Prostate gland (tissue), 2 donors: ENCODE data around the gene CDH13. TPM values are rescaled to one million over a fixed set of nuclear protein-coding genes. Genes with fewer than 3 reads are reported as not detected.

Experiments
- DNase-seq: peaks from one replicate; pipeline ENCODE4 v3.0.0-alpha.2; 2019; ENCODE audit warnings: low spot score
- H3K27ac ChIP-seq, 2 donors: fragments of 200-600 bp; sonication (generic); 2 replicates each; pipeline ENCODE4 v1.5.1; 2017 to 2019
- H3K27me3 ChIP-seq: fragments of 200-600 bp; sonication (generic); replicated peaks from 2 replicates; pipeline ENCODE4 v1.5.1; 2019; ENCODE audit not compliant: insufficient read depth
- H3K36me3 ChIP-seq, 2 donors: fragments of 200-600 bp; sonication (generic); 1 replicate in 1 of 2; 2 replicates in 1 of 2; pipeline versions ENCODE4 v1.5.1 to v1.8.1; 2017 to 2019
- H3K4me1 ChIP-seq: fragments of 200-600 bp; sonication (generic); replicated peaks from 2 replicates; pipeline ENCODE4 v1.5.1; 2019
- H3K4me3 ChIP-seq, 2 donors: fragments of 200-600 bp; sonication (generic); 2 replicates each; pipeline ENCODE4 v1.5.1; 2017 to 2019
- H3K9me3 ChIP-seq: fragments of 200-600 bp; sonication (generic); 2 replicates; pipeline ENCODE4 v1.5.1; 2017
- POLR2A ChIP-seq: fragments of 450-650 bp; IDR thresholded peaks from one replicate; pipeline ENCODE4 v1.6.1; 2016; ENCODE audit warnings: antibody characterized with exemption, mild to moderate bottlenecking
- POLR2AphosphoS5 ChIP-seq: sonication (generic); formaldehyde crosslinking; IDR thresholded peaks from one replicate; pipeline ENCODE4 v1.6.1; 2017; ENCODE audit warnings: antibody characterized with exemption
- WGBS: methylation state at CpG from one replicate; pipeline ENCODE4 v1.1.5; 2018; 5-methylcytosine and 5-hydroxymethylcytosine counted together
- intact Hi-C: fragments of 100-400 bp; cut with DNase I; formaldehyde crosslinking; loops from one replicate; pipeline ENCODE4 v1.14.2; 2022
- total RNA-seq, 2 donors: library from RNA; depleted of rRNA; stranded (reverse); fragments of >200 nt; gene quantifications; one replicate each; pipeline ENCODE4 v1.1.0, GENCODE V29; 2016
- TF ChIP-seq, protein P1 (sequence below), 4 experiments: fragments of 200-600 bp in 2 of 4; fragments of 450-650 bp in 2 of 4; sonication (generic) in 2 of 4; IDR thresholded peaks; 1 replicate in 3 of 4; 2 replicates in 1 of 4; pipeline ENCODE4 v1.5.1; 2016 to 2019; ENCODE audit warnings: antibody characterized with exemption in 4 of 4, mild to moderate bottlenecking in 2 of 4, moderate library complexity in 2 of 4

The CDH13 gene
- total RNA-seq, 2 donors from 2014 or later, result 20.6 to 23.0 TPM

- Histone ChIP-seq H3K27me3 (no peaks in the 10 kb centered on the region), H3K36me3 (no peaks in the 10 kb centered on the region), H3K9me3 (no peaks in the 10 kb centered on the region), H3K4me1 (no peaks in the 10 kb centered on the region), H3K4me3 (no peak overlapping the region), H3K27ac (no peak overlapping the region)
- 83% methylated on average over 8 of the region's 8 CpGs for WGBS
- intact Hi-C loops, result no loop called here
- DNase-seq, result no peak
- no peak for TF ChIP-seq POLR2A
- TF ChIP-seq, protein P1, sequence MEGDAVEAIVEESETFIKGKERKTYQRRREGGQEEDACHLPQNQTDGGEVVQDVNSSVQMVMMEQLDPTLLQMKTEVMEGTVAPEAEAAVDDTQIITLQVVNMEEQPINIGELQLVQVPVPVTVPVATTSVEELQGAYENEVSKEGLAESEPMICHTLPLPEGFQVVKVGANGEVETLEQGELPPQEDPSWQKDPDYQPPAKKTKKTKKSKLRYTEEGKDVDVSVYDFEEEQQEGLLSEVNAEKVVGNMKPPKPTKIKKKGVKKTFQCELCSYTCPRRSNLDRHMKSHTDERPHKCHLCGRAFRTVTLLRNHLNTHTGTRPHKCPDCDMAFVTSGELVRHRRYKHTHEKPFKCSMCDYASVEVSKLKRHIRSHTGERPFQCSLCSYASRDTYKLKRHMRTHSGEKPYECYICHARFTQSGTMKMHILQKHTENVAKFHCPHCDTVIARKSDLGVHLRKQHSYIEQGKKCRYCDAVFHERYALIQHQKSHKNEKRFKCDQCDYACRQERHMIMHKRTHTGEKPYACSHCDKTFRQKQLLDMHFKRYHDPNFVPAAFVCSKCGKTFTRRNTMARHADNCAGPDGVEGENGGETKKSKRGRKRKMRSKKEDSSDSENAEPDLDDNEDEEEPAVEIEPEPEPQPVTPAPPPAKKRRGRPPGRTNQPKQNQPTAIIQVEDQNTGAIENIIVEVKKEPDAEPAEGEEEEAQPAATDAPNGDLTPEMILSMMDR (IDR thresholded peaks at IDR 0.05), result no peak
- no peak for TF ChIP-seq POLR2AphosphoS5
Observed at GRCh38 chr16:83685615-83686165, 1058.9 kb downstream of the CDH13 start.

DNA sequence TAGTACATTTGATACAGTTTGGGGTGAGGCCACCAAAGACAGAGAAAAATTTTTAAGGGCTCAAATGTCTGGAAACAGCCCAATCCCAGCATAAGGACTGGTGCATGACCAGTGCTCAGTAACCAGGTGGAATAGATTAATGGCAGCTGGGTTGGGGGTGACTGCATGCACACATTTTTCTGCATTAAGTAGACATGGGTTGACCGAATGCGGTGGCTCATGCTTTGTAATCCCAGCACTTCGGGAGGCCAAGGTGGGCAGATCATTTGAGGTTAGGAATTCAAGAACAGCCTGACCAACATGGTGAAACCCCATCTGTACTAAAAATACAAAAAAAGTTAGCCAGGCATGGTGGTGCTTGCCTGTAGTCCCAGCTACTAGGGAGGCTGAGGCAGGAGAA is 1060.0 kb downstream of the CDH13 start:
- H3K27ac ChIP-seq, result no peak overlapping the region
- no peak overlapping the region for H3K4me3 ChIP-seq
- DNase-seq, result no peak
- no peaks in the 10 kb centered on the region for H3K9me3 ChIP-seq
- TF ChIP-seq POLR2AphosphoS5 (no peak), POLR2A (no peak)
- TF ChIP-seq, protein P1 (IDR thresholded peaks at IDR 0.05), result no peak
- no peaks in the 10 kb centered on the region for H3K27me3 ChIP-seq
- intact Hi-C loops, result no loop called here
- 100% methylated on average over 3 of the region's 3 CpGs for WGBS
- no peaks in the 10 kb centered on the region for H3K4me1 ChIP-seq
- no peaks in the 10 kb centered on the region for H3K36me3 ChIP-seq

GRCh38 chr16:83689385-83689831 is 1062.6 kb downstream of the CDH13 start:
- no peak for DNase-seq
- 40% methylated on average over 5 of the region's 5 CpGs for WGBS
- Histone ChIP-seq H3K4me1 (no peaks in the 10 kb centered on the region), H3K9me3 (no peaks in the 10 kb centered on the region), H3K36me3 (no peaks in the 10 kb centered on the region), H3K4me3 (no peak overlapping the region), H3K27ac (no peak overlapping the region), H3K27me3 (no peaks in the 10 kb centered on the region)
- TF ChIP-seq, protein P1 (IDR thresholded peaks at IDR 0.05), result no peak
- TF ChIP-seq POLR2A (no peak), POLR2AphosphoS5 (no peak)
- intact Hi-C loops, result no loop called here

GRCh38 chr16:83692224-83692623 is 1065.5 kb downstream of the CDH13 start:
- Histone ChIP-seq H3K4me3 (no peak overlapping the region), H3K36me3 (no peaks in the 10 kb centered on the region), H3K9me3 (no peaks in the 10 kb centered on the region), H3K4me1 (no peaks in the 10 kb centered on the region), H3K27ac (no peak overlapping the region), H3K27me3 (no peaks in the 10 kb centered on the region)
- no peak for DNase-seq
- WGBS, result 27% methylated on average over 5 of the region's 5 CpGs
- intact Hi-C loops, result no loop called here
- TF ChIP-seq POLR2A (no peak), POLR2AphosphoS5 (no peak)
- TF ChIP-seq, protein P1 (IDR thresholded peaks at IDR 0.05), result no peak

DNA sequence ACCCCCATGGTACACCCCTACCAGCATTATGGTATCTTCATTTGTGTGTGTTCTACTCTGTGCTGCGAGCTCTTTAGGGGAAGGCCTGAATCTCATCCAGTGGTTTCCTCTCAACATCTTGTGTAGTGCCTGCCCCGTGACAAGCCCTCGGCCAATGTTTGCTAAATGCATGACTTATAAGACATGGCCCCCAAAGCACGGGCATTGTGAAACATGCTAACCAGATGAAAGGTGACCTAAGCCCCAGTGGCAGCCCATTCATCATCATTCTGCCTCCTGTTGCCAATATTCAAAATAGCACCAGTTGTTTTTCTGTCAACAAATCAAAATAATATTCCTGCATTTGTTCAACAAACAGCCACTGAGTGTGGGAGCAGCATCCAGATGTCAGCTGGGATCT is 1072.2 kb downstream of the CDH13 start:
- no peak for DNase-seq
- Histone ChIP-seq H3K4me3 (no peak overlapping the region), H3K4me1 (no peaks in the 10 kb centered on the region), H3K36me3 (no peaks in the 10 kb centered on the region), H3K9me3 (no peaks in the 10 kb centered on the region), H3K27ac (no peak overlapping the region), H3K27me3 (no peaks in the 10 kb centered on the region)
- no peak for TF ChIP-seq POLR2AphosphoS5
- TF ChIP-seq, protein P1 (IDR thresholded peaks at IDR 0.05), result no peak
- no peak for TF ChIP-seq POLR2A
- intact Hi-C loops, result no loop called here
- WGBS, result 91% methylated on average over 4 of the region's 4 CpGs
